Osteocyte (in vitro differentiated cells): ENCODE measurements around the gene KIF2C. TPM values are rescaled to one million over a fixed set of nuclear protein-coding genes. Genes with fewer than 3 reads are reported as not detected.
"Not testable (repeated sequence)": the region's sequence is repeated elsewhere in the genome, so short reads cannot be mapped to it uniquely, and the experiment has no call there.

Source experiments
- DNase-seq: peaks from one replicate; pipeline ENCODE4 v3.0.0; 2021; ENCODE audit warnings: mixed read lengths; ENCODE audit not compliant: unreplicated experiment; ENCODE audit errors: extremely low spot score
- H3K27ac Mint-ChIP-seq: one replicate; pipeline ENCODE4 v1.8.0; 2021; ENCODE audit warnings: mild to moderate bottlenecking, mixed read lengths; ENCODE audit not compliant: unreplicated experiment
- H3K27me3 Mint-ChIP-seq: one replicate; pipeline ENCODE4 v1.8.0; 2021; ENCODE audit warnings: mixed read lengths; ENCODE audit not compliant: unreplicated experiment
- H3K36me3 Mint-ChIP-seq: one replicate; pipeline ENCODE4 v1.8.0; 2021; ENCODE audit warnings: mixed read lengths; ENCODE audit not compliant: unreplicated experiment
- H3K4me1 Mint-ChIP-seq: one replicate; pipeline ENCODE4 v1.8.0; 2021; ENCODE audit warnings: mixed read lengths; ENCODE audit not compliant: unreplicated experiment
- H3K4me3 Mint-ChIP-seq: one replicate; pipeline ENCODE4 v1.8.0; 2021; ENCODE audit warnings: mild to moderate bottlenecking, moderate library complexity, mixed read lengths; ENCODE audit not compliant: unreplicated experiment
- H3K9me3 Mint-ChIP-seq: one replicate; pipeline ENCODE4 v1.8.0; 2021; ENCODE audit warnings: mixed read lengths; ENCODE audit not compliant: unreplicated experiment
- total RNA-seq: library from RNA; stranded (reverse); gene quantifications from 2 replicates; pipeline ENCODE4 v1.2.1, GENCODE V29; 2021
- TF ChIP-seq, protein P1 (sequence below): fragments of 200-600 bp; sonication (generic); IDR thresholded peaks from 2 replicates; pipeline ENCODE4 v1.5.0; 2021; ENCODE audit warnings: antibody characterized with exemption, mild to moderate bottlenecking, moderate library complexity

Gene KIF2C
- total RNA-seq, 1 donor from 2014 or later, result 7.5 TPM

DNA sequence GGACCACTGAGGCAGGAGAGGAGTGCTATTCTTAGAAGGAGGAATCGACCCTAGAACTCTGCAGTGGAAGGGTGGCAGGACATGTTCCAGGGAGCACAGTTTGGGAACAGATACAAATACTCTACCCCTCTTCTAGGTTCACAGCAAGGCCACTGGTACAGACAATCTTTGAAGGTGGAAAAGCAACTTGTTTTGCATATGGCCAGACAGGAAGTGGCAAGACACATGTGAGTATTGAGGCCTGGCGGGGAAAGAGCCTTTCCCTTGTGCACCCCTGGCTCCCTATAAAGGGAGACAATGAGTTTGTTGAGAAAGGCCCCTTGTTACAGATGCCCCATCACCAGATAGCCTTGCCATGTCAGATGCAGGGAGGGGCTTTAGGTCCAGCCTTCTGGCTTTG lies 17.8 kb downstream of the KIF2C start:
- no peaks in the 10 kb centered on the region for H3K27me3 Mint-ChIP-seq
- H3K27ac Mint-ChIP-seq, result no peak overlapping the region
- no peak overlapping the region for H3K4me3 Mint-ChIP-seq
- TF ChIP-seq, protein P1, sequence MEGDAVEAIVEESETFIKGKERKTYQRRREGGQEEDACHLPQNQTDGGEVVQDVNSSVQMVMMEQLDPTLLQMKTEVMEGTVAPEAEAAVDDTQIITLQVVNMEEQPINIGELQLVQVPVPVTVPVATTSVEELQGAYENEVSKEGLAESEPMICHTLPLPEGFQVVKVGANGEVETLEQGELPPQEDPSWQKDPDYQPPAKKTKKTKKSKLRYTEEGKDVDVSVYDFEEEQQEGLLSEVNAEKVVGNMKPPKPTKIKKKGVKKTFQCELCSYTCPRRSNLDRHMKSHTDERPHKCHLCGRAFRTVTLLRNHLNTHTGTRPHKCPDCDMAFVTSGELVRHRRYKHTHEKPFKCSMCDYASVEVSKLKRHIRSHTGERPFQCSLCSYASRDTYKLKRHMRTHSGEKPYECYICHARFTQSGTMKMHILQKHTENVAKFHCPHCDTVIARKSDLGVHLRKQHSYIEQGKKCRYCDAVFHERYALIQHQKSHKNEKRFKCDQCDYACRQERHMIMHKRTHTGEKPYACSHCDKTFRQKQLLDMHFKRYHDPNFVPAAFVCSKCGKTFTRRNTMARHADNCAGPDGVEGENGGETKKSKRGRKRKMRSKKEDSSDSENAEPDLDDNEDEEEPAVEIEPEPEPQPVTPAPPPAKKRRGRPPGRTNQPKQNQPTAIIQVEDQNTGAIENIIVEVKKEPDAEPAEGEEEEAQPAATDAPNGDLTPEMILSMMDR, result no peak
- no peaks in the 10 kb centered on the region for H3K9me3 Mint-ChIP-seq
- no peaks in the 10 kb centered on the region for H3K36me3 Mint-ChIP-seq
- no peaks in the 10 kb centered on the region for H3K4me1 Mint-ChIP-seq
- no peak for DNase-seq

DNA sequence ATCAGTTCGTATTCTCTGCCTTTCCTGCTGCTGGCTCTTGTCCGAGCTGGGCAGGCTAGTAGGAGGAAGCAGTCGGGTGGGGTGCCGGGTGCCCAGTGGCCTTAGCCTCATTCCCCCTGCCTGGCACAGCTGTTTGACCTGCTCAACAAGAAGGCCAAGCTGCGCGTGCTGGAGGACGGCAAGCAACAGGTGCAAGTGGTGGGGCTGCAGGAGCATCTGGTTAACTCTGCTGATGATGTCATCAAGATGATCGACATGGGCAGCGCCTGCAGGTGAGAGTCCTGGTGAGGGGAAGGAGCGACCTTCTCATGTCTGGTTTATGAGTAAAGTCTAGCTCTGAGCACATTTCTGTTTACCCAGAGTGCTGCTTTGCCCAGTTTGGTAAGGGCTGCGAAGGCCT lies 19.4 kb downstream of the KIF2C start:
- Mint-ChIP-seq H3K9me3 (no peaks in the 10 kb centered on the region), H3K36me3 (no peaks in the 10 kb centered on the region), H3K27me3 (no peaks in the 10 kb centered on the region), H3K4me1 (no peaks in the 10 kb centered on the region), H3K27ac (no peak overlapping the region), H3K4me3 (no peak overlapping the region)
- TF ChIP-seq, protein P1, result no peak
- DNase-seq, result no peak

- no peak for DNase-seq
- Mint-ChIP-seq H3K4me3 (no peak overlapping the region), H3K27me3 (no peaks in the 10 kb centered on the region), H3K36me3 (no peaks in the 10 kb centered on the region), H3K4me1 (no peaks in the 10 kb centered on the region), H3K9me3 (no peaks in the 10 kb centered on the region), H3K27ac (no peak overlapping the region)
- TF ChIP-seq, protein P1, result no peak
These were observed 21.2 kb downstream of the KIF2C start for GRCh38 chr1:44760876-44761275.

DNA sequence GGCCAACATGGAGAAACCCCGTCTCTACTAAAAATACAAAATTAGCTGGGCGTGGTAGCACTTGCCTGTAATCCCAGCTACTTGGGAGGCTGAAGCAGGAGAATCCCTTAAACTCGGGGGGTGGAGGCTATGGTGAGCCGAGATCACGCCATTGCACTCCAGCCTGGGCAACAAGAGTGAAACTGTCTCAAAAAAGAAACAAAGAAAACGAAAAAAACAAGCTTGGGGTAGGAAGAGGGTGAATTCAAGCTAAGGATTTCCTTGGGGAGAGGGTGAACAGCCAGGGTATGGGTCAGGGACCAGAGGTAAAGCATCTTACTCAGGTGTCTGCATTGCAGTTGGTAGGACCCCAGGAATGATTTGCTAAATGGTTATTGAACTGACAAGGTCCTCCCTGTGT lies 26.8 kb downstream of the KIF2C start:
- H3K36me3 Mint-ChIP-seq, H3K27ac Mint-ChIP-seq, H3K4me3 Mint-ChIP-seq, DNase-seq, H3K4me1 Mint-ChIP-seq, H3K27me3 Mint-ChIP-seq, H3K9me3 Mint-ChIP-seq: not testable (repeated sequence)

- TF ChIP-seq, protein P1, result no peak
- Mint-ChIP-seq H3K27me3 (no peaks in the 10 kb centered on the region), H3K27ac (peak within 1 kb of the TSS; percentile 98), H3K4me3 (peak within 1 kb of the TSS; percentile 93), H3K4me1 (peaks cover 29% of the 10 kb centered on the region), H3K9me3 (no peaks in the 10 kb centered on the region), H3K36me3 (peaks cover 27% of the 10 kb centered on the region)
- DNase-seq, result peak; percentile 94
These were observed 35.7 kb downstream of the KIF2C start, which contains the start of gene RPS8 for GRCh38 chr1:44775078-44775929. TSS of gene RPS8 (plus strand) at chr1:44775540. CDS start at chr1:44775597, 57 bp downstream.
